AG09319 (cell line): ENCODE measurements around the gene CFAP97D2.

Experiments used
- DNase-seq: peaks from one replicate; pipeline ENCODE4 v3.0.0-alpha.2; 2010; ENCODE audit warnings: low read depth; ENCODE audit errors: extremely low read depth
- CTCF ChIP-seq: IDR thresholded peaks from 2 replicates; pipeline ENCODE4 v1.5.1; 2011; ENCODE audit warnings: low read depth, mild to moderate bottlenecking, inconsistent platforms, low read length, moderate library complexity

Gene CFAP97D2

GRCh38 chr13:114269281-114269770 lies 90.3 kb downstream of the CFAP97D2 start:
- no peak for DNase-seq

More at GRCh38 chr13:114269281-114269770, 90.3 kb downstream of the CFAP97D2 start:
- no peak for TF ChIP-seq CTCF
